ENCODE data around the gene SPOCK2. TPM values are rescaled to one million over a fixed set of nuclear protein-coding genes. Genes with fewer than 3 reads are reported as not detected.

The SPOCK2 gene
- polyA plus RNA-seq, 1 of the 3 experiments (the other 2 are of a cell fraction) = 0.18 TPM

GRCh38 chr10:72056932-72057751 lies 31.2 kb downstream of the SPOCK2 start:
- TF ChIP-seq TEAD4 (IDR thresholded peaks at IDR 0.05; ENCODE audit: borderline replicate concordance, insufficient read depth) (no peak), MEF2A (IDR thresholded peaks at IDR 0.05; ENCODE audit: borderline replicate concordance, low read depth) (no peak), CHD2 (IDR thresholded peaks at IDR 0.05; ENCODE audit: low read length, partially characterized antibody) (no peak), TAF1 (IDR thresholded peaks at IDR 0.05; ENCODE audit: borderline replicate concordance, low read depth, low read length) (no peak), MXI1 (IDR thresholded peaks at IDR 0.05; ENCODE audit: low read depth, low read length) (no peak), USF2 (IDR thresholded peaks at IDR 0.05; ENCODE audit: borderline replicate concordance, low read depth, low read length) (no peak), EZH2phosphoT487 (IDR thresholded peaks at IDR 0.05; ENCODE audit: borderline replicate concordance, low read depth) (no peak), TCF12 (IDR thresholded peaks at IDR 0.05) (no peak), NRF1 (IDR thresholded peaks at IDR 0.05; ENCODE audit: low read depth, low read length) (no peak), RXRA (IDR thresholded peaks at IDR 0.05; ENCODE audit: borderline replicate concordance, low read depth) (no peak), FOSL2 (IDR thresholded peaks at IDR 0.05; ENCODE audit: borderline replicate concordance, low read depth) (no peak), RAD21 (IDR thresholded peaks at IDR 0.05; ENCODE audit: low read length) (no peak), SIN3A (IDR thresholded peaks at IDR 0.05; ENCODE audit: borderline replicate concordance, low read depth, low read length) (no peak), GATA2 (CRISPR knock-in tag; IDR thresholded peaks at IDR 0.05) (no peak), GABPA (IDR thresholded peaks at IDR 0.05; ENCODE audit: low read depth) (no peak)
- TF ChIP-seq, protein P1, sequence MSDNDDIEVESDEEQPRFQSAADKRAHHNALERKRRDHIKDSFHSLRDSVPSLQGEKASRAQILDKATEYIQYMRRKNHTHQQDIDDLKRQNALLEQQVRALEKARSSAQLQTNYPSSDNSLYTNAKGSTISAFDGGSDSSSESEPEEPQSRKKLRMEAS (IDR thresholded peaks at IDR 0.05; ENCODE audit: low read depth) = no peak
- TF ChIP-seq, protein P2, sequence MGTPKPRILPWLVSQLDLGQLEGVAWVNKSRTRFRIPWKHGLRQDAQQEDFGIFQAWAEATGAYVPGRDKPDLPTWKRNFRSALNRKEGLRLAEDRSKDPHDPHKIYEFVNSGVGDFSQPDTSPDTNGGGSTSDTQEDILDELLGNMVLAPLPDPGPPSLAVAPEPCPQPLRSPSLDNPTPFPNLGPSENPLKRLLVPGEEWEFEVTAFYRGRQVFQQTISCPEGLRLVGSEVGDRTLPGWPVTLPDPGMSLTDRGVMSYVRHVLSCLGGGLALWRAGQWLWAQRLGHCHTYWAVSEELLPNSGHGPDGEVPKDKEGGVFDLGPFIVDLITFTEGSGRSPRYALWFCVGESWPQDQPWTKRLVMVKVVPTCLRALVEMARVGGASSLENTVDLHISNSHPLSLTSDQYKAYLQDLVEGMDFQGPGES (IDR thresholded peaks at IDR 0.05; ENCODE audit: low read depth, low read length) = no peak
- TF ChIP-seq, protein P3, sequence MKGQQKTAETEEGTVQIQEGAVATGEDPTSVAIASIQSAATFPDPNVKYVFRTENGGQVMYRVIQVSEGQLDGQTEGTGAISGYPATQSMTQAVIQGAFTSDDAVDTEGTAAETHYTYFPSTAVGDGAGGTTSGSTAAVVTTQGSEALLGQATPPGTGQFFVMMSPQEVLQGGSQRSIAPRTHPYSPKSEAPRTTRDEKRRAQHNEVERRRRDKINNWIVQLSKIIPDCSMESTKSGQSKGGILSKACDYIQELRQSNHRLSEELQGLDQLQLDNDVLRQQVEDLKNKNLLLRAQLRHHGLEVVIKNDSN (IDR thresholded peaks at IDR 0.05; ENCODE audit: borderline replicate concordance, low read depth) = no peak
- 82% methylated on average over 12 of the region's 25 CpGs for WGBS (ENCODE audit: low lambda C conversion rate)

More at GRCh38 chr10:72056932-72057751, 31.2 kb downstream of the SPOCK2 start:
- H3K9me2 ChIP-seq = no peaks in the 10 kb centered on the region
- H3K36me3 ChIP-seq (replicated peaks in 1 of 2; ENCODE audit: control insufficient read depth in 1 of 2, insufficient read depth in 2 of 2, low read length in 1 of 2) = no peaks in the 10 kb centered on the region
- H3K9me3 ChIP-seq = no peaks in the 10 kb centered on the region
- no peaks in the 10 kb centered on the region for H4K20me1 ChIP-seq (ENCODE audit: insufficient read depth)
- no peak overlapping the region for H3K4me2 ChIP-seq
- peaks cover 0 to 3% of the 10 kb centered on the region in 2 experiments; a peak in 1 of 4 replicates for H3K4me1 ChIP-seq (ENCODE audit: control insufficient read depth in 1 of 2, insufficient read depth in 2 of 2, low read depth in 1 of 2, low read length in 1 of 2)
- no peak overlapping the region for H2AFZ ChIP-seq (ENCODE audit: low read depth)
- H3K27me3 ChIP-seq (ENCODE audit: insufficient read depth) = no peaks in the 10 kb centered on the region
- no peaks in the 10 kb centered on the region for H3K79me2 ChIP-seq (ENCODE audit: insufficient read depth)
- H3K27ac ChIP-seq (ENCODE audit: low read depth in 2 of 2, low read length in 1 of 2) = no peak overlapping the region
- ChIA-PET CTCF (interaction anchor here (0.9 to 4.4 kb wide), 4 partner anchors 9 to 160 kb away, joined by 3 to 37 read pairs (median 9); no protein-coding TSS in a partner anchor), POLR2A (no interaction called here)
- H3K4me3 ChIP-seq (ENCODE audit: low read depth in 2 of 2, low read length in 1 of 2) = no peak overlapping the region
- H3F3A ChIP-seq (replicated peaks; ENCODE audit: insufficient read depth) = no peaks in the 10 kb centered on the region
- no peak for DNase-seq
- no peak overlapping the region for H3K9ac ChIP-seq
